GM10847 (cell line): Measurements from ENCODE around the gene MPL.

Source experiments
- POLR2A ChIP-seq: IDR thresholded peaks from 2 replicates; pipeline ENCODE4 v1.6.1; 2011; ENCODE audit not compliant: insufficient read length; ENCODE audit errors: extremely low read depth

MPL gene

GRCh38 chr1:43314233-43314632 lies 23.4 kb upstream of the MPL start:
- no peak for TF ChIP-seq POLR2A

GRCh38 chr1:43315481-43315880 lies 22.1 kb upstream of the MPL start:
- TF ChIP-seq POLR2A, result no peak

GRCh38 chr1:43315963-43316737 lies 21.5 kb upstream of the MPL start:
- no peak for TF ChIP-seq POLR2A

DNA sequence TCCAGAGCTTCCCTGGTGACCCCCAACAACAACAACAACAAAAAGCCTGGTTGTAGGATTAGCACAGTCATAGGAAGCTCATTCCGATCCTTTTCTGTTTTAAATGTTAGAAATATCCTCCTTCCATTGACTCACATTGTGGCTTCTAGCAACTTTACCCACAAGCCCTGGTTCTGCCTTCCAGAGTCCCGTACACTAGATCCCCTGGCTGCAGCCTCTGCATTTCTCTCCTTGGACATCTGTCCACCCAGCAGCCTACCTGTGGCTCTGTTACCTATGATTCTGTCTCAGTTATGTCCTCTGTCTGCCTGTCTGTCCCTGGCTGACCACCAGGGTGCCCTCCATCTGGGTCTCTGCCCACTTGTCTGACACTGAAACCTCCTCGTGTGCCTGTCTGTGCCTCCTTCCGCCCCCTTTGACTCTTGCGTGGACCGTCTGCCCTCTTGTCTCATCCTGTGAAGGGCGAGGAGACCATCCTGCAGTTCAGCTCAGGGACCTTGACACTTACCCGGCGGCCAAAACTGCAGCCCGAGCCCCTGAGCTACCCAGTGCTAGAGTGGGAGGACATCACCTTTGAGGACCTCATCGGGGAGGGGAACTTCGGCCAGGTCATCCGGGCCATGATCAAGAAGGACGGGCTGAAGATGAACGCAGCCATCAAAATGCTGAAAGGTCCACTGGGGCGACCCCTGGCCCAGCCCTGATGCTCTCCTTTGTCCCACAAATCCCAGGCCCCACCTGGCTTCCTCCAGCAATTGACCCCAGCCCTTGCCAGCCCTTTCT lies 20.7 kb upstream of the MPL start:
- no peak for TF ChIP-seq POLR2A

GRCh38 chr1:43317817-43318471 lies 19.7 kb upstream of the MPL start:
- no peak for TF ChIP-seq POLR2A

- TF ChIP-seq POLR2A, result no peak
These were observed 18.8 kb upstream of the MPL start for GRCh38 chr1:43318831-43319230.

DNA sequence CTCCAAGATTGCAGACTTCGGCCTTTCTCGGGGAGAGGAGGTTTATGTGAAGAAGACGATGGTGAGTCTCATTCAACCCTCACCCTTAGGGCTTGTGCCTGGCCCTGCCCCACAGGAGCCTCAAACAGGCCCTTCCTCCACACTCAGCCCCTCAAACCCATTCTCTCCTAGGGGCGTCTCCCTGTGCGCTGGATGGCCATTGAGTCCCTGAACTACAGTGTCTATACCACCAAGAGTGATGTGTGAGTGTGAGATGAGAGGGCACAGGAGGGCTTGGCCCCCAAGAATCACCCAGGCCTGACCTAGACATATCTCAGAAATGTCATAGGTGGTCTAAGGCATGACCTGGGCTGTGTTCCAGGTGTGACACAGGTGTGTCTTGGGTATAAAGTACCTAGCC lies 18.3 kb upstream of the MPL start:
- TF ChIP-seq POLR2A, result no peak

DNA sequence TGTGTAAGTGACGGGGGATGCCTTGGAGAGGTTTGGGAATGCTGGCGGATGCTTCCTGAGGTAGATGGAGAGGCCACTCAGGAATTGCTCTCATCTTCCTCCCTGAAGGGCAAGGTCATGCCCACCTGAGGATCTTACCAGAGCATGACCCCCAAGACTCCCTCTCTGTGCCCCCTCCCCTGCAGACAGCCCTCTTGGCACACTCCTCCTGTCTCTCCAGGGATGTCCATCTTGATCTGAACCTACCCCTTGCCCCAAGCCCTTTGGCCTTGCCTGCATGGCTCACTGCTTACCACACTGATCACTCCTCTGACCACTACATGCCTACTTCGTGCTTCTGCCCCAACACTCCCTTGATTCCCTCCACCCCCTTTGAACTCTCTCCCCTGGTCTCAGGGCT lies 17.9 kb upstream of the MPL start:
- TF ChIP-seq POLR2A, result no peak

GRCh38 chr1:43321331-43321891 lies 16.2 kb upstream of the MPL start:
- no peak for TF ChIP-seq POLR2A

- TF ChIP-seq POLR2A, result no peak
These were observed 15.1 kb upstream of the MPL start for GRCh38 chr1:43322506-43322905.

DNA sequence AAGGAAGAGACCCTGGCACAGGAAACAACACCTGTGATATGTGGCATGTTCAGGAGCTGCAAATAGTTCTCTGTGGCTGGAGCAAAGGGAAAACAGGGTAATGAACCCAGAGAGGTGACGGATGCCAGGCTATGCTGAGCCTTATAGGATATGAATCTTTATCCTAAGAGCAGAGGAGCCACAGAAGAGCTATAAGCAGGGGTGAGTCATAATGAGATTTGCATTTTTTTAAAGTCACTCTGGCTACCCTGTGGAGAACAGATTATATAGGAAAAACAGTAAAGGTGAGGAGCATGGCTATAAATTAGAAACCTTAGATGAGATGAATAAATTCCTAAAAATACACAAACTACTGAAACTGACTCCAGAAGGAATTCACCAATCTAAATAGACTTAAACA lies 12.8 kb upstream of the MPL start:
- TF ChIP-seq POLR2A, result no peak

DNA sequence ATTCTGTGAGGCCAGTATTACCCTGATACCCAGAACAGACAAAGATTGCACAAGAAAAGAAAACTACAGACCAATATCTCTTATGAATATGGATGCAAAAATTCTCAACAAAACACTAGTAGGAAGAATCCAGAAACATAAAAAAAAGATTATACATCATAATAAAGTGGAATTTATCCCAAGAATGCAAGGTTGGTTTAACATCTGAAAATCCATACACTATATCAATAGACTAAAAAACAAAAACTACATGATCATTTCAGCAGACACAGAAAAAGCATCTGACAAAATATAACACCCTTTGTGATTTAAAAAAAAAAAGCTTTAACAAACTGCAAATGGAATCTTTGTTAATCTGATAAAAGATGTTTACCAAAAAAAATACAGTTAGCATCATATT lies 12.2 kb upstream of the MPL start:
- no peak for TF ChIP-seq POLR2A

DNA sequence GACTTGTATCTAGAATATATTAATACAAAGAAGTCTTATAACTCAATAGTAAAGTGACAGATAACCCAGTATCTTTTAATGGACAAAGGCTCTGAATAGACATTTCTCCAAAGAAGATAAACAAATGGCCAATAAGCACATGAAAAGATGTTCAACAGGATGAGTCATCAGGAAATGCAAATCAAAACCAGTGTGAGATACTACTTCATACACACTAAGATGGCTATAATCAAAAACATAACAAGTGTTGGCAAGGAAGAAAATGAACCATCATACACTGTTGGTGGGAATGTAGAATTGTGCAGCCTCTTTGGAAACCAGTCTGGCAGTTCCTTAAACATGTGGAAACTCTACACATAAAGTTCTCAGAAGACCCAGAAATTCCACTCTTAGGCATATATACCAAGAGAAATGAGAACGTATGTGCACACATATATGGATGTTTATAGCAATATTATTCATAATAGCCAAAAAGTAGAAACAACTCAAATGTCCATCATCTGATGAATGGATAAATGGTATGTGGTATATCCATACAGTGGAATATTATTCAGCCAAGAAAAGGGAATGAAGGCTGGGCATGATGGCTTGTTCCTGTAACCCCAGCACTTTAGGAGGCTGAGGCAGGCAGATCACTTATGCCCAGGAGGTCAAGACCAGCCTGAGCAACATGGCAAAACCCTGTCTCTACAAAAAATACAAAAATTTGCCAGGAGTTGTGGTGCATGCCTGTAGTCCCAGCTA lies 9.9 kb upstream of the MPL start:
- no peak for TF ChIP-seq POLR2A

GRCh38 chr1:43329995-43330751 lies 7.4 kb upstream of the MPL start:
- no peak for TF ChIP-seq POLR2A
